ENCODE data around the gene CSAD. TPM values are rescaled to one million over a fixed set of nuclear protein-coding genes. Genes with fewer than 3 reads are reported as not detected.
"Not testable (repeated sequence)": the region's sequence is repeated elsewhere in the genome, so short reads cannot be mapped to it uniquely, and the experiment has no call there.

Gene CSAD
- total and polyA plus RNA-seq, 11 donors: 4.3 to 26.5 (median 8.2) TPM

DNA sequence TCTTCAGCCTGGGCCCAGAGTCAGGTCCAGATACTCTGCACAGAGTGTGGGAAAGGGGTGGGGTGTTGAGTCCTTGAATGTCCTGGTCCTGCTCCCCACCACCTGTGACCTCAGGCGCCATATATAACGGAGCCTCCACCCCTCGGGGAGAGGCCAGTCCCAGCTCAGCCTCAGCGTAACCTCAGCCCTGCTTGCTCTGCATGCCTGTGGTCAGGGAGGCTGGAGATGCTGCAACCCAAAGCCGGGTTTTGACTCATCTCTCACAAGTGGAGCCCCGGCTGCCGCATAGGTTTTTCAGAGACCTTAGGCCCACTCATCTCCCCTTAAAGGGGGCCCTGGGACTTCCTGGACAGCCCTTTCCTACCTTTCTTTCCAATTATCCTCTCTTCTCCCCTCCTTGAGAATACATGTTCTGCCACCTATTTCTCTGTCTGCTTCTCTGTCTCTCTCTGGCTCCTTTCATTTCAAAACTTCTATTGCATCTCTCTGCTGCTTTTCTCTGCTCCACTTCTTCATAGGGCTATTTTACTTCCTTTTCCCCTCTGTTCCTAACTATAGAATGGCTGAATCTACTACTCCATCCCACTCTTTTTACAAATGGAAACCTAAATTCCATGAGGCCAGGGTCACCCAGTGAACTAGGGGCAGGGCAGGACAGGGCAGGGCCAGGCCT lies 25.2 kb upstream of the CSAD start:
- no peak for TF ChIP-seq POLR2A (IDR thresholded peaks at IDR 0.05)
- TF ChIP-seq, protein P1, sequence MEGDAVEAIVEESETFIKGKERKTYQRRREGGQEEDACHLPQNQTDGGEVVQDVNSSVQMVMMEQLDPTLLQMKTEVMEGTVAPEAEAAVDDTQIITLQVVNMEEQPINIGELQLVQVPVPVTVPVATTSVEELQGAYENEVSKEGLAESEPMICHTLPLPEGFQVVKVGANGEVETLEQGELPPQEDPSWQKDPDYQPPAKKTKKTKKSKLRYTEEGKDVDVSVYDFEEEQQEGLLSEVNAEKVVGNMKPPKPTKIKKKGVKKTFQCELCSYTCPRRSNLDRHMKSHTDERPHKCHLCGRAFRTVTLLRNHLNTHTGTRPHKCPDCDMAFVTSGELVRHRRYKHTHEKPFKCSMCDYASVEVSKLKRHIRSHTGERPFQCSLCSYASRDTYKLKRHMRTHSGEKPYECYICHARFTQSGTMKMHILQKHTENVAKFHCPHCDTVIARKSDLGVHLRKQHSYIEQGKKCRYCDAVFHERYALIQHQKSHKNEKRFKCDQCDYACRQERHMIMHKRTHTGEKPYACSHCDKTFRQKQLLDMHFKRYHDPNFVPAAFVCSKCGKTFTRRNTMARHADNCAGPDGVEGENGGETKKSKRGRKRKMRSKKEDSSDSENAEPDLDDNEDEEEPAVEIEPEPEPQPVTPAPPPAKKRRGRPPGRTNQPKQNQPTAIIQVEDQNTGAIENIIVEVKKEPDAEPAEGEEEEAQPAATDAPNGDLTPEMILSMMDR (IDR thresholded peaks at IDR 0.05): no peak
- Histone ChIP-seq H3K4me3 (peak overlapping the region in 1 of 12 donors; percentile 56), H3K36me3 (peaks cover 0 to 13% (median 11%) of the 10 kb centered on the region in 9 donors), H3K9me3 (no peaks in the 10 kb centered on the region), H3K27me3 (no peaks in the 10 kb centered on the region), H3K4me1 (peaks cover 0 to 78% (median 10%) of the 10 kb centered on the region in 12 donors), H3K27ac (peak overlapping the region in 1 of 12 donors; percentile 76)
- DNase-seq (no peak), ATAC-seq (no peak)
- intact Hi-C loops (cut with DNase I): no loop called here
- WGBS, 4 donors: 80 to 89% (median 81%) methylated on average over 7 of the region's 7 CpGs

DNA sequence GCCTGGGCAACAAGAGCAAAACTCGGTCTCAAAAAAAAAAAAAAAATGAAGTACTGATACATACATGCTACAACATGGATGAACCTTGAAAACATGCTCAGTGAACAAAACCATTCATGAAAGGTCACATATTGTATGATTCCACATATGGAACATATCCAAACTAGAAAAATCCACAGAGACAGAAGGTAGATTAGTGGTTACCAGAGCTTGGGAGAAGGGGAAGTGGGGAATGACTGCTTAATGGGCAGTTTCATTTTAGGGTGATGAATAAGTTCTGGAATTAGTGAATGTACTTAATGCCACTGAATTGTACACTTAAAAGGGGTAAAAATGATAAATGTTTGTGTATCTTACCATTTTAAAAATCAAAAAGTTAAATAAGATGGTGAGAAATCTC lies 23.6 kb upstream of the CSAD start:
- ATAC-seq (no peak), DNase-seq (no peak)
- H3K4me1 ChIP-seq: peaks cover 0 to 81% (median 10%) of the 10 kb centered on the region in 12 donors
- 85 to 97% (median 95%) methylated on average over 1 of the region's 1 CpG for WGBS, 4 donors
- H3K27me3 ChIP-seq: no peaks in the 10 kb centered on the region
- intact Hi-C loops (cut with DNase I): no loop called here
- no peaks in the 10 kb centered on the region for H3K9me3 ChIP-seq
- no peak overlapping the region for H3K4me3 ChIP-seq
- no peak overlapping the region for H3K27ac ChIP-seq
- TF ChIP-seq, protein P1 (IDR thresholded peaks at IDR 0.05): no peak
- no peak for TF ChIP-seq POLR2A (IDR thresholded peaks at IDR 0.05)
- H3K36me3 ChIP-seq: no peaks in the 10 kb centered on the region

DNA sequence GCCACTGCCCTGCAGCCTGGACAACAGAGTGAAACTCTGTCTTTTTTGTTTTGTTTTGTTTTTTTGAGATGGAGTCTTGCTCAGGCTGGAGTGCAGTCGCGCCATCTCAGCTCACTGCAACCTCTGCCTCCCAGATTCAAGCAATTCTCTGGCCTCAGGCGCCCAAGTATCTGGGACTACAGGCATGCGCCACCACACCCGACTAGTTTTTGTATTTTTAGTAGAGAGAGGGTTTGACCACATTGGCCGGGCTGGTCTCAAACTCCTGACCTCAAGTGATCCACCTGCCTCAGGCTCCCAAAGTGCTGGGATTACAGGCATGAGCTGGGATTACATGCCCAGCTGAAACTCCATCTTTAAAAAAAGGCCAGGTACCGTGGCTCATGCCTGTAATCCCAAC lies 21.6 kb upstream of the CSAD start:
- H3K27ac ChIP-seq; H3K4me3 ChIP-seq; H3K27me3 ChIP-seq; H3K36me3 ChIP-seq; intact Hi-C loops (cut with DNase I); ATAC-seq; H3K9me3 ChIP-seq; DNase-seq: not testable (repeated sequence)
- 87 to 92% (median 91%) methylated on average over 7 of the region's 7 CpGs for WGBS, 4 donors
- H3K4me1 ChIP-seq: peaks cover 0 to 71% (median 6%) of the 10 kb centered on the region in 12 donors

DNA sequence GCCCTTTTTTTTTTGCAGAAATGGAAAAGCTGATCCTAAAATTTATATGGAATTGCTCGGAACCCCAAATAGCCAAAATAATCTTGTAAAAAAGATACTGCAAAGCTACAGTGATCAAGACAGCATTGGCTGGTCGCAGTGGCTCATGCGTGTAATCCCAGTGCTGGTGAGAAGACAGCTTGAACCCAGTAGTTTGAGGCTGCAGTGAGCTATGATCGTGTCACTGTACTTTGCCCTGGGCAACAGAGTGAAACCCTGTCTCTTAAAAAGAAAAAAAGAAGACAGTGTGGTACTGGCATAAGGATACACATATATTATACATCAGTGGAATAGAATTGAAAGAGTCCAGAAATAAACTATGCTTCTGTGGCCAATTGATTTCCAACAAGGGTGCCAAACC lies 20.9 kb upstream of the CSAD start:
- no peak for TF ChIP-seq POLR2A (IDR thresholded peaks at IDR 0.05)
- TF ChIP-seq, protein P1 (IDR thresholded peaks at IDR 0.05): no peak
- Histone ChIP-seq H3K27ac (no peak overlapping the region), H3K4me3 (no peak overlapping the region), H3K36me3 (no peaks in the 10 kb centered on the region), H3K4me1 (peaks cover 0 to 67% (median 6%) of the 10 kb centered on the region in 12 donors), H3K9me3 (no peaks in the 10 kb centered on the region), H3K27me3 (no peaks in the 10 kb centered on the region)
- ATAC-seq (no peak), DNase-seq (no peak)
- WGBS, 4 donors: 92 to 96% (median 93%) methylated on average over 4 of the region's 4 CpGs
- intact Hi-C loops (cut with DNase I): no loop called here

DNA sequence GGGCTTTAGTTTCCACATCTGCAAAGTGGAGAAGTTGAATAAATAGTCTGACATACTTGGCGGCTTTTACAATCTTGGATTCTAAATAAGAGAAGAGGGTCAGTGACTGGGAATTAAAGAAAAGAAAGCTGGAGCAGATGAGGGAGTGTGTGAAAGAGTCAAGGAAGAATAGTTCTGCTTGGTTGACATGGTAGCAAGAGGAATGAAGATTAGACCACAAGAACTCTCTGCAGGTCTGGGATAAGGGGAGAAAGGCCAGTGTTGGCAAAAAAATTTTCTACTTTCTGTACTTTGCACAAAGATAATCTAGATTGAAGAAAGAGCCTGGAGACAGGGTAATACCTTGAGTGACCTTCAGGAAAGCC lies 20.4 kb upstream of the CSAD start:
- WGBS, 4 donors: 61 to 79% (median 71%) methylated on average over 1 of the region's 1 CpG
- Histone ChIP-seq H3K27ac (peak overlapping the region in 1 of 12 donors; percentile 44), H3K36me3 (no peaks in the 10 kb centered on the region), H3K4me1 (peaks cover 0 to 62% (median 6%) of the 10 kb centered on the region in 12 donors), H3K9me3 (no peaks in the 10 kb centered on the region), H3K27me3 (no peaks in the 10 kb centered on the region), H3K4me3 (no peak overlapping the region)
- intact Hi-C loops (cut with DNase I): no loop called here
- TF ChIP-seq, protein P1 (IDR thresholded peaks at IDR 0.05): no peak
- TF ChIP-seq POLR2A (IDR thresholded peaks at IDR 0.05): no peak
- no peak for DNase-seq
- ATAC-seq: no peak
